GM21526 (cell line): ENCODE data around the gene SPDYE4.

Experiments used
- ATAC-seq: cut with Tn5 transposase; IDR thresholded peaks from one replicate; pipeline ENCODE4 v1.9.1; 2021; ENCODE audit warnings: moderate library complexity; ENCODE audit not compliant: unreplicated experiment, low FRiP score

SPDYE4 gene

DNA sequence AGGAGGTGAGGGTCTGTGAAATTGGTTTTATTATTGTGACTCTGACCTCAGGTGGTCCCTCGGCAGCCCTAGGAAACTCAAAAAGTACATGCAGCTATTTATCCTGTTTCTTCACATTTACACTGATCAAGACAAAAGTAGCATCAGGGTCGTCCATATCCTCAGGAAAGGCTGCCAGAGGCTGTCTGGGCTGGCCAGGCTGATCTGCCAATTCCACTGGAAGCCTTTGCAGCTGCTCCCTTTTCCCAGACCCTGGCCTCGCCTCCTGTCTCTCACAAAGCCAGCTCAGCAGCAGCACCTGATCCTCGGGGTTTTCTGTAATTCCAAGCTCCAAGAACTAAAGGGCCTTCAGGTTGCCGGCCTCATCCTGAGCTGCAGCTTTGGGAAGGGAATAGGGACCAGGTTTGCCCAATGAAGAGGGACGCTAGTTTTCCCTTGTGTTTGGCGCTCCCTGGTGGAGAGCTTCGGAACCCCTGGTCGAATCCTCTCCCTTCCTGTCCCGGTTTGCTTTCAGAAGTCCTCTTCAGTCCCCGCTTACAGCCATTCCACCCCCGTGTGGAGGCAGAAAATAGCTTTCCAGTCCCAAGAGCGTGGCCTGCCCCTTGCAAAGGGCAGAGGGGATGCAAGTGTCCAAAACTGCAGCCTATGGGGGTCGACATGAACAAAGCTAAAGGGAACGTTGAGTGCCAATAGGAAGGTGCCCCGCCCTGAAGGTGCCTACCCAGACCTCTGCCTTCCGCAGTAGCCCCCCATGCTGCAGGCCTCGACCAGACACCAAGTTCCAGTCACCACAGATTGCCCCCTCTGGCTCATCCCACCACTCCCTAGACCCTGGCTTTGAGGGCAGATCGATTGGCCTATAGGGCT is 27.4 kb upstream of the SPDYE4 start:
- ATAC-seq = no peak

- no peak for ATAC-seq
Observed at GRCh38 chr17:8782176-8782575, 23.8 kb upstream of the SPDYE4 start.

GRCh38 chr17:8781776-8782175 is 23.4 kb upstream of the SPDYE4 start:
- ATAC-seq = no peak

DNA sequence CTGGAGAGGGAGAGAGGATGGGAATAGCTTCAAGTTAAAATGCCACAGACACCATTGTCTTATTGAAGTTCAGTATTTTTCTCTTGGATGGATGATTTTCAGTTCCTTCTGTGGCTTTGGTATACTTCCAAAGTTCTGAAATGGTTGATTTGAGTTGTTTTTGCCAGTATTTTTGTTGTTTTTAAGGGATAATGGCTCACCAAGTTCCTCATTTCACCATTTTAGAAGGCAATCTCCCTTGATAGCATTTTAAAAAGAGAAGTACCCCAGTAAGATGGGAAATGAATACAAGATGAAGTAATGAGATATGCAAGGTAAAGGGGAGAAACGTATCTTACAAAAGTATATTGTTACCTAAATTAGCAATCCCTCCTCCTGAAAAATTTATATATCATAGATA is 18.5 kb upstream of the SPDYE4 start:
- no peak for ATAC-seq

GRCh38 chr17:8776248-8776647 is 17.9 kb upstream of the SPDYE4 start:
- ATAC-seq = no peak

DNA sequence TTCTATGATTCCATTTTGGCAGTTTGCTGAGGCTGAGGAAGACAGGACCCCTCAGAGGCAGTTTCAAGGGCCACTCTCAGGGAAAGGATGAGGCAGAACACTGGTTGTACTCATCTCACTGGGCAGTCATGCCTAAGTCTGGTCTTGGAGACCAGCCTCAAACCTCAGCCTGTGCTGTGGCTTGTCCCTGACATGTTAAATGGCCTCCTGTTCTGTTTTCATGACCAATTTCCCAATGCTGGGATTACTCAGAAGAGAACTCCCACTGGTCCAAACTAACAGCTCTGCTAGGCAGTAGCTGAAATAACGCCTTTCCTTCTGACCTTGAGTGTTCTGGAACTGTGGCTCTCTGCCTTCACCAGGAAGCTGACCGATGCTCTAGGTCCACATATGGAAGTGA is 8.4 kb upstream of the SPDYE4 start:
- ATAC-seq = no peak

DNA sequence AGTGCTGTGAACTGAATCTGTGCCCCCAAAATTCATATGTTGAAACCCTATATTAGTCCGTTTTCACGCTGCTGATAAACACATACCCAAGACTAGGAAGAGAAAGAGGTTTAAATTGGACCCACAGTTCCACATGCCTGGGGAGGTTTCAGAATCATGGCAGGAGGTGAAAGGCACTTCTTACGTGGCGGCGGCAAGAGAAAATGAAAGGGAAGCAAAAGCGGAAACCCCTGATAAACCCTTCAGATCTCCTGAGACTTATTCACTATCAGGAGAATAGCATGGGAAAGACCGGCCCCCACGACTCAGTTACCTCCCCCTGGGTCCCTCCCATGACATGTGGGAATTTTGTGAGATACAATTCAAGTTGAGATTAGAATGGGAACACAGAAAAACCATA is 3.7 kb upstream of the SPDYE4 start:
- no peak for ATAC-seq

GRCh38 chr17:8757189-8757588 is 1.2 kb downstream of the SPDYE4 start:
- ATAC-seq = no peak

DNA sequence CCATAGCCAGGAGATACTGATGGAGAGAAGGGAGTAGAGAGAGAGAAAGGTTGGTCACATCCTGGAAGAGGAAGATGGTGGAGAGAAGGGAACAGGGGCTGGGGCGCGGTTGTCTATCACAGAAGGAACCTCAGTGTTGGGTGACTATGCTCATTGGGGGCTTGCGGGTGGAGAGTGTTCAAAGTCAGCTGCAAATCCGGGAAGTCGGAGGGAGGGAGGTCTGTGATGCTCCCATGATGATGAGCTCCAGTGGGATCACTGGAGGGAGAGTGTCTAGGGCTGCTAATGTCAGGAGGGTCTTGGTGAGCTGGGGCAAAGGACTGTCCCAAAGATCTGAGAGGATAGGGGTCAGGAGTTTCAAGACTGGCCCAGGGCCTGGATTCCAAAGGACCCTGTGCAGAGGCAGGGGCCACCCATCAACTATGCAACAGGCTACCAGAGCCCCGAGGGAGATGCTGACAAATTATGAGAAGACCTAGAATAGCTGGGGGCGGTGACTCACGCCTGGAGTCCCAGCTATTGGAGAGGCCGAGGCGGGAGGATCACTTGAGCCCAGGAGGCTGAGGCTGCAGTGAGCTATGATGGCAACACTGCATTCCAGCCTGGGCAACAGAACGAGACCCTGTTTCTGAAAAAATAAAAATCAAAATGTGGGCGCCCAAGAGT is 2.6 kb downstream of the SPDYE4 start:
- ATAC-seq = no peak

GRCh38 chr17:8754890-8755289 is 3.5 kb downstream of the SPDYE4 start:
- ATAC-seq = no peak

- ATAC-seq = no peak
Observed at GRCh38 chr17:8753976-8754440, 4.3 kb downstream of the SPDYE4 start.

- no peak for ATAC-seq
Observed at GRCh38 chr17:8753136-8753975, 5.0 kb downstream of the SPDYE4 start.

DNA sequence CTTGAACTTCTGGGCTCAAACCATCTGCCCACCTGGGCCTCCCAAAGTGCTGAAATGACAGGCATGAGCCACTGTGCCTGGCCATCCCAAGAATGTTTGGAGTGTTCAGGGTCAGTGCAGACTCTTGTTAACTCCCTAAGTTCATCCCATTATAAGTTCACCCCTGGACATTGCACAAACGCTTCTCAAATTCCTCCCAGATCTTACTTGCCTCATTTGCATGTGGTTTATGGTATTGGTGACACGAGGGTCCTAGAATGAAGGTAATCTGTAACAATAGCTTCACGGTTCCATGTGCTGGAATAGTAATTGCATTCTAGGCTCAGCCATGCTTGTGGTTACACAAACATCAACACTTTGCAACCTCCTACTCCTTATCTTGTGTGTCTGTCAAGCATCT is 8.7 kb downstream of the SPDYE4 start:
- no peak for ATAC-seq

GRCh38 chr17:8747742-8748141 is 10.6 kb downstream of the SPDYE4 start:
- no peak for ATAC-seq

DNA sequence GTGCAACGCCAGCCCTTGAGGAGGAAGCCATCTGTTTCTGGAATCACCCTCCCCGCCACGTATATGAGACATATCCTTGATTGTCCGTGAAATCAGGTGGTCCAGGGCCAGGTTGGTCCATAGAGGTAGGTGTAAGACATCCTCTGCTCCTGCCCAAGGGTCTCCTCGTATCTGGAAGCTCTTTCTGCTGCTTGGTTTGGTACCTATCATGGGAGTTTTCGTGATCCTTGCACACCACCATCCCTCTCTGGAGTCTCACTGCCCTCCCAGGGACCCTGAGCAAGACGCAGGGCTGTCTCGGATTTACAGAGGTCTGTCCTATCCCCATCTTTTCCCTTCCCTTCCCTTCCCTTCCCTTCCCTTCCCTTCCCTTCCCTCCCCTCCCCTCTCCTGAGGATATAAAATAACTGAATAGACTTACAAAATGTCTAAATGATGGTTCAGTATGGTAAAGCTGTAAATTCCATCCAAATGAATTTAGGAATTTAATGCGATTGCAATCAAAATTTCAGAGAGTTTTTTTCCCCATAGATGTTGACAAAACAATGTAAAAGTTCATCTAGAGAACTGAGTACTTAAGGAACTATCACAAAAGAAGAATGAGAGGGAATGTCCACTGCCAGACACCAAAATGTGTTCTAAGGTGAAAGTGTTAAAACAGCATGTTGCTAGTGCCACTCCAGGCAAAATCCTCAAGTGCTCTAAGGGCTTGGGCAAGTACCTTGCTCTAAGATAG is 11.7 kb downstream of the SPDYE4 start:
- ATAC-seq = no peak

DNA sequence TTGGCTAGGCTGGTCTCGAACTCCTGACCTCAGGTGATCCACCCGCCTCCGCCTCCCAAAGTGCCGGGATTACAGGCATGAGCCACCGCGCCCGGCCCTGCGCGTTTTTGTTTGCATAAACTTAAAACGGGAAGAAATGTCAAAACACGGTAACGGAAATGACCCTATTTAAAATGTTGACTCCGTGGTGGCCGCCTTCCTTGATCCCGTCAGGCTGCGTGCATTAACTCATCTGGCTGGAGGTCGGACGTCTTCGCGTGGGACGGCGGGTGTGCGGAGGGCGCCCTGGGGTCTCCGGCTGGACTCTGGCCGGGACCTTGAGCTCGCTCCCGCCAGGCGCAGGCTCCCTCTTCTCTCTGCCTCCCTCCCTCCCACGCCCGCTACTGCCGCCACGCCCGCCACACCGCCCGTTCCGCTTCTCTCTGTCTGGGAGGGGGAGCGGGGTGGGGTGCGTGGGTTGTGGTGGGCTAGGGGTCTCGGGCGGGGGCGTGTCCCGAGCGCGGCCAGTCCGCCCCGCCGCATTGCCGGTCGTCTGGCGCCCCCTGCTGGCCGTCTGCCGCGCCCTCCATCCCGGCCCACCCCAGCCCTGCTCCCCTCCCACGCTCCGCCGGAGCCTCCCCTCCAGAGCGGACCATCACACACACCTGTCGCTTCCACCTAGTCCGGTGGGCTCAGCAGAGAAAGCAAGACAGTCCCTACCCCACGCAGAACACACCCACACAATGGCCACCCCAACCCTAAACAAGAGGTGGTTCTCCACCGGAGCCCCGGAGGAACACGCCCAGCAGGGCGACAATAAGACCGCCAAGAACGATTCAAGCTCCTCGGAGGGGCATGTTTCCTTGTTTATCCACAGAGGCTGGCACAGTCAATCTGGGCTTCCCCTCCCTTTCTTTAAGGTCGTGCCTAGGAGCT is 12.5 kb downstream of the SPDYE4 start:
- no peak for ATAC-seq

- no peak for ATAC-seq
Observed at GRCh38 chr17:8744086-8744785, 14.1 kb downstream of the SPDYE4 start.

GRCh38 chr17:8742819-8743218 is 15.5 kb downstream of the SPDYE4 start:
- ATAC-seq = no peak

DNA sequence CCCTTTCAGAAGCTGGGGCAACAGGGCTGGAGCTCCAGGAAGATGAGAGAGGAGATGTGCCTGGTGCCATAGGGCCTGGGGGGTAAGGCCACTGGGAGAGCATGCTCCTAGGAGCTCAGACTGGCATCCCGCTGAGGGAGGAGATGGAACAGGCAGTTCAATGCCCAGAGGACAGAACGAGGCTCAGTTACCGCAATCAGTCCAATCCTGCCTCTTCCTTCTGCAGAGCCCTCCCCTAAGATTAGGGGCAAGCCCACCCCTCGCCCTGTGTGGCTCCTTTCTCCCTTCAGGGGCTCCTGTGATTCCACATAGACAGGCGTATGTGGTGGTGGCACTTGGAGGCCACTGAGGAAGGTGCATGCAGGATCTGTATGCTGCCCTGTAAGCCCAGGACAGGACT is 16.1 kb downstream of the SPDYE4 start:
- ATAC-seq = no peak
